Measurements from ENCODE around the gene IQCH. TPM values are rescaled to one million over a fixed set of nuclear protein-coding genes. Genes with fewer than 3 reads are reported as not detected.

Gene IQCH
- total RNA-seq, 1 experiment from 2014 or later = 2.4 TPM

DNA sequence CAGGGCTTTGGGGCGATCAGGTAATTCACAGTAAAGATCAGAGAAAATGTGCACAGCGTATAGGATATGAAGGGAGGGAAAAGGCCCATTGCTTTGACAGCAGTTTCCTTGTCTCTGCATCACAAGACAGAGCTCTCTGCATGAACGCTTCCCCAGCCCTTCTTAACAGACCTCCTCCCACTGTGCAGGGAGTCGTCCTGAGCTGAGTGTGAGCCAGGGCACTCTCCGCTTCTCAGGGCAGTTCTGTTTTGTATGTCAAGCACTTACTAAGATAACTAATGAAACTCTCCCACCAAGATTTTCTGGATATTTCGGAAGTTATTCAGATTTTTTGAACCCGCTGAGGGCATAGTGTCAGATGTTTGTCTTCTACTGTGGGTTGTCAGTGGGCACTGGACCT is 160.6 kb downstream of the IQCH start:
- Mint-ChIP-seq H3K4me1 (ENCODE audit: low read depth, unreplicated experiment) (peaks cover 13% of the 10 kb centered on the region), H3K36me3 (ENCODE audit: insufficient read depth, unreplicated experiment) (no peaks in the 10 kb centered on the region), H3K27ac (ENCODE audit: unreplicated experiment) (no peak overlapping the region), H3K27me3 (ENCODE audit: insufficient read depth, unreplicated experiment) (no peaks in the 10 kb centered on the region), H3K9me3 (ENCODE audit: unreplicated experiment) (no peaks in the 10 kb centered on the region), H3K4me3 (ENCODE audit: unreplicated experiment) (no peak overlapping the region)
- CTCF ChIA-PET = no interaction called here
- POLR2A ChIA-PET = no interaction called here
- no peaks in the 10 kb centered on the region for H3K9me3 ChIP-seq
- TF ChIP-seq CTCF (IDR thresholded peaks at IDR 0.05; ENCODE audit: insufficient read depth in 1 of 2, low read depth in 1 of 2, low read length in 1 of 2, severe bottlenecking in 1 of 2, unreplicated experiment in 1 of 2) = no peak
- no peak overlapping the region for H3K4me3 ChIP-seq (ENCODE audit: low read depth, low read length)
- intact Hi-C loops (cut with micrococcal nuclease; ENCODE audit: unreplicated experiment) = no loop called here
- H3K27me3 ChIP-seq (replicated peaks; ENCODE audit: control insufficient read depth, insufficient read depth, low read length) = no peaks in the 10 kb centered on the region
- no peaks in the 10 kb centered on the region for H3K36me3 ChIP-seq (ENCODE audit: control insufficient read depth, insufficient read depth, low read length)
- BruUV-seq (replicated peaks) = no TSS peak
- no peak for DNase-seq
- peaks cover 6% of the 10 kb centered on the region; the same call in 1 of the 2 replicates for H3K4me1 ChIP-seq

GRCh38 chr15:67416891-67417290 is 162.3 kb downstream of the IQCH start:
- H3K36me3 Mint-ChIP-seq (ENCODE audit: insufficient read depth, unreplicated experiment) = no peaks in the 10 kb centered on the region
- POLR2A ChIA-PET = no interaction called here

DNA sequence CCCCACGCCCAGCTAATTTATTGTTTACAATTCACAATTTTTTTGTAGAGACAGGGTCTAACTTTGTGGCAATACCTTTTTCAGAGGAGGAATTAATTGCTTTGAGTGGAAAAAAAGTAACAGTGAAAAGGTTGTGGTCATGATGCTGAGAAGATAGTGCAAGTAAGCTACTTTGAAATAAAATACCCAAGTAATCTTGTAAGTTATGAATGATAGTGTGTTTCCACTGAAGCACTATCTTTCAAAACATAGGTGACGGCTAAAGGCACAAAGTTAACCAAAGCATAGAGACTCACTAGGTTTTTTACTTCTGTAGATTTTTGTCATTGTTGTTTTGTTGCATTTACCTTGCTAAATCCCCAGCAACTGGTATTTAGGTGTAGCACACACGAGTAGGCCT is 165.1 kb downstream of the IQCH start:
- Histone ChIP-seq H3K4me3 (ENCODE audit: low read depth, low read length) (no peak overlapping the region), H3K27me3 (replicated peaks; ENCODE audit: control insufficient read depth, insufficient read depth, low read length) (no peaks in the 10 kb centered on the region), H3K36me3 (ENCODE audit: control insufficient read depth, insufficient read depth, low read length) (no peaks in the 10 kb centered on the region), H3K9me3 (no peaks in the 10 kb centered on the region), H3K4me1 (no peaks in the 10 kb centered on the region)
- Mint-ChIP-seq H3K36me3 (ENCODE audit: insufficient read depth, unreplicated experiment) (no peaks in the 10 kb centered on the region), H3K27me3 (ENCODE audit: insufficient read depth, unreplicated experiment) (no peaks in the 10 kb centered on the region), H3K27ac (ENCODE audit: unreplicated experiment) (no peak overlapping the region), H3K4me1 (ENCODE audit: low read depth, unreplicated experiment) (no peaks in the 10 kb centered on the region), H3K9me3 (ENCODE audit: unreplicated experiment) (no peaks in the 10 kb centered on the region), H3K4me3 (ENCODE audit: unreplicated experiment) (no peak overlapping the region)
- no TSS peak for BruUV-seq (replicated peaks)
- intact Hi-C loops (cut with micrococcal nuclease; ENCODE audit: unreplicated experiment) = no loop called here
- no peak for DNase-seq
- ChIA-PET CTCF (no interaction called here), POLR2A (no interaction called here)
- no peak for TF ChIP-seq CTCF (IDR thresholded peaks at IDR 0.05; ENCODE audit: insufficient read depth in 1 of 2, low read depth in 1 of 2, low read length in 1 of 2, severe bottlenecking in 1 of 2, unreplicated experiment in 1 of 2)

More at GRCh38 chr15:67416891-67417290, 162.3 kb downstream of the IQCH start:
- no peak for TF ChIP-seq CTCF (IDR thresholded peaks at IDR 0.05; ENCODE audit: insufficient read depth in 1 of 2, low read depth in 1 of 2, low read length in 1 of 2, severe bottlenecking in 1 of 2, unreplicated experiment in 1 of 2)
- no TSS peak for BruUV-seq (replicated peaks)
- intact Hi-C loops (cut with micrococcal nuclease; ENCODE audit: unreplicated experiment) = no loop called here
- CTCF ChIA-PET = no interaction called here
- H3K27me3 Mint-ChIP-seq (ENCODE audit: insufficient read depth, unreplicated experiment) = no peaks in the 10 kb centered on the region
- H3K4me1 ChIP-seq = peaks cover 6% of the 10 kb centered on the region; the same call in 1 of the 2 replicates
- H3K9me3 Mint-ChIP-seq (ENCODE audit: unreplicated experiment) = no peaks in the 10 kb centered on the region
- H3K4me3 Mint-ChIP-seq (ENCODE audit: unreplicated experiment) = no peak overlapping the region
- no peak overlapping the region for H3K4me3 ChIP-seq (ENCODE audit: low read depth, low read length)
- H3K27me3 ChIP-seq (replicated peaks; ENCODE audit: control insufficient read depth, insufficient read depth, low read length) = no peaks in the 10 kb centered on the region
- H3K4me1 Mint-ChIP-seq (ENCODE audit: low read depth, unreplicated experiment) = peaks cover 13% of the 10 kb centered on the region
- no peaks in the 10 kb centered on the region for H3K36me3 ChIP-seq (ENCODE audit: control insufficient read depth, insufficient read depth, low read length)
- no peak for DNase-seq
- H3K27ac Mint-ChIP-seq (ENCODE audit: unreplicated experiment) = no peak overlapping the region
- no peaks in the 10 kb centered on the region for H3K9me3 ChIP-seq
